Naive thymus-derived CD4-positive, alpha-beta T cell (primary cell): ENCODE results near the gene GRM8. TPM values are rescaled to one million over a fixed set of nuclear protein-coding genes. Genes with fewer than 3 reads are reported as not detected.

Source experiments
- ATAC-seq: fragments of 150-1000 bp; cut with Tn5 transposase; 2 replicates; pipeline ENCODE4 v1.10.0; 2021; ENCODE audit warnings: mild to moderate bottlenecking, moderate library complexity
- CTCF ChIA-PET: fragments of 350-600 bp; sonication (Branson Sonifier 250); formaldehyde crosslinking; loops from one replicate; lab custom pipeline; 2021; ENCODE audit warnings: antibody characterized with exemption; lab: Charles Lee
- POLR2A ChIA-PET: fragments of 350-600 bp; sonication (Branson Sonifier 250); formaldehyde crosslinking; loops from one replicate; lab custom pipeline; 2021; ENCODE audit warnings: antibody characterized with exemption, inconsistent platforms; lab: Charles Lee
- DNase-seq, 9 donors: peaks; one replicate each; pipeline versions ENCODE4 v3.0.0 to v3.0.0-alpha.2; 2020 to 2022; ENCODE audit warnings: mixed read lengths in 1 of 9
- H3K27ac ChIP-seq: one replicate; pipeline ENCODE4 v1.7.0; 2013; ENCODE audit warnings: mild to moderate bottlenecking, low read depth, low read length, moderate library complexity
- H3K27me3 ChIP-seq, 2 donors: one replicate each; pipeline ENCODE4 v1.7.0; 2013; ENCODE audit warnings: low read length in 2 of 2, mild to moderate bottlenecking in 2 of 2, moderate library complexity in 2 of 2; ENCODE audit not compliant: control insufficient read depth in 2 of 2, insufficient read depth in 2 of 2
- H3K36me3 ChIP-seq, 3 experiments: 1 replicate in 2 of 3; 2 replicates in 1 of 3; pipeline ENCODE4 v1.7.0; 2013; ENCODE audit warnings: low read length in 3 of 3, mild to moderate bottlenecking in 3 of 3, moderate library complexity in 1 of 3; ENCODE audit not compliant: insufficient read depth in 3 of 3, control insufficient read depth in 2 of 3
- H3K4me1 ChIP-seq, 2 donors: one replicate each; pipeline ENCODE4 v1.7.0; 2013; ENCODE audit warnings: low read length in 2 of 2, mild to moderate bottlenecking in 2 of 2, moderate library complexity in 1 of 2; ENCODE audit not compliant: control insufficient read depth in 2 of 2, insufficient read depth in 2 of 2
- H3K4me3 ChIP-seq: 2 replicates; pipeline ENCODE4 v1.7.0; 2013; ENCODE audit warnings: mild to moderate bottlenecking, low read length
- H3K9me3 ChIP-seq, 3 experiments: 1 replicate in 2 of 3; 2 replicates in 1 of 3; pipeline ENCODE4 v1.7.0; 2013; ENCODE audit warnings: low read length in 3 of 3; ENCODE audit not compliant: control insufficient read depth in 2 of 3
- H3K27ac Mint-ChIP-seq, 9 donors: one replicate each; pipeline ENCODE4 v1.8.0; 2020 to 2022; ENCODE audit warnings: mixed read lengths in 9 of 9, mild to moderate bottlenecking in 8 of 9, moderate library complexity in 5 of 9, inconsistent platforms in 2 of 9
- H3K27me3 Mint-ChIP-seq, 5 donors: one replicate each; pipeline ENCODE4 v1.8.0; 2021 to 2022; ENCODE audit warnings: mixed read lengths in 5 of 5, mild to moderate bottlenecking in 1 of 5
- H3K36me3 Mint-ChIP-seq, 5 donors: one replicate each; pipeline ENCODE4 v1.8.0; 2020 to 2022; ENCODE audit warnings: mixed read lengths in 5 of 5, mild to moderate bottlenecking in 3 of 5, inconsistent platforms in 1 of 5
- H3K4me1 Mint-ChIP-seq, 7 donors: one replicate each; pipeline ENCODE4 v1.8.0; 2020 to 2022; ENCODE audit warnings: mixed read lengths in 7 of 7, mild to moderate bottlenecking in 3 of 7, inconsistent platforms in 1 of 7
- H3K4me3 Mint-ChIP-seq, 10 donors: one replicate each; pipeline ENCODE4 v1.8.0; 2020 to 2022; ENCODE audit warnings: mild to moderate bottlenecking in 10 of 10, mixed read lengths in 10 of 10, moderate library complexity in 6 of 10, inconsistent platforms in 2 of 10
- H3K9me3 Mint-ChIP-seq, 11 donors: one replicate each; pipeline ENCODE4 v1.8.0; 2020 to 2022; ENCODE audit warnings: mixed read lengths in 11 of 11, mild to moderate bottlenecking in 4 of 11, inconsistent platforms in 1 of 11, moderate library complexity in 1 of 11
- intact Hi-C, 2 donors: fragments of 100-400 bp; cut with micrococcal nuclease; formaldehyde crosslinking; loops; one replicate each; pipeline ENCODE4 v1.15.1; 2023
- polyA plus RNA-seq, 2 donors: library from polyadenylated mRNA; unstranded; fragments of 300-500 nt; fragmentation: Illumina TruSeq; gene quantifications; one replicate each; pipeline ENCODE4 v1.2.3, GENCODE V29; 2021
- total RNA-seq, 6 experiments: library from RNA in 5 of 6; stranded (reverse) in 5 of 6; gene quantifications; 1 replicate in 5 of 6; 2 replicates in 1 of 6; pipeline ENCODE4 v1.2.3 and lab custom pipeline; 2021 to 2026

The GRM8 gene
- total and polyA plus RNA-seq, 7 experiments from 2014 or later, result not detected

- CTCF ChIA-PET, result no interaction called here
- no peak overlapping the region for H3K4me3 ChIP-seq
- ATAC-seq, result no peak
Measured at GRCh38 chr7:126774077-126774476, 478.7 kb downstream of the GRM8 start.

GRCh38 chr7:126768836-126769235 lies 483.9 kb downstream of the GRM8 start:
- no peak overlapping the region for H3K27ac ChIP-seq
- no peak for ATAC-seq
- H3K4me3 Mint-ChIP-seq, result no peak overlapping the region
- no peak overlapping the region for H3K27ac Mint-ChIP-seq
- ChIA-PET POLR2A (no interaction called here), CTCF (no interaction called here)
- no peaks in the 10 kb centered on the region for H3K36me3 ChIP-seq
- H3K4me1 ChIP-seq, result no peaks in the 10 kb centered on the region
- H3K27me3 ChIP-seq, result no peaks in the 10 kb centered on the region
- H3K9me3 ChIP-seq, result no peaks in the 10 kb centered on the region
- H3K9me3 Mint-ChIP-seq, result peaks cover 0 to 2% (median 0%) of the 10 kb centered on the region in 11 donors
- H3K4me3 ChIP-seq, result no peak overlapping the region
- no peaks in the 10 kb centered on the region for H3K36me3 Mint-ChIP-seq
- no peaks in the 10 kb centered on the region for H3K4me1 Mint-ChIP-seq
- no peak for DNase-seq
- peaks cover 0 to 19% (median 8%) of the 10 kb centered on the region in 5 donors for H3K27me3 Mint-ChIP-seq
- intact Hi-C loops, result no loop called here

More at GRCh38 chr7:126774077-126774476, 478.7 kb downstream of the GRM8 start:
- Histone ChIP-seq H3K36me3 (no peaks in the 10 kb centered on the region), H3K4me1 (no peaks in the 10 kb centered on the region), H3K9me3 (no peaks in the 10 kb centered on the region), H3K27ac (no peak overlapping the region), H3K27me3 (no peaks in the 10 kb centered on the region)
- H3K27me3 Mint-ChIP-seq, result peaks cover 0 to 13% (median 7%) of the 10 kb centered on the region in 5 donors
- intact Hi-C loops, result no loop called here
- DNase-seq, result no peak
- H3K9me3 Mint-ChIP-seq, result no peaks in the 10 kb centered on the region
- POLR2A ChIA-PET, result no interaction called here
- H3K36me3 Mint-ChIP-seq, result no peaks in the 10 kb centered on the region
- no peaks in the 10 kb centered on the region for H3K4me1 Mint-ChIP-seq
- H3K27ac Mint-ChIP-seq, result no peak overlapping the region
- no peak overlapping the region for H3K4me3 Mint-ChIP-seq

GRCh38 chr7:126760914-126761577 lies 491.7 kb downstream of the GRM8 start:
- ChIA-PET POLR2A (no interaction called here), CTCF (no interaction called here)
- DNase-seq (no peak), ATAC-seq (no peak)
- H3K4me3 ChIP-seq, result no peak overlapping the region
- Mint-ChIP-seq H3K9me3 (peaks cover 0 to 6% (median 0%) of the 10 kb centered on the region in 11 donors), H3K36me3 (no peaks in the 10 kb centered on the region), H3K4me1 (no peaks in the 10 kb centered on the region), H3K4me3 (no peak overlapping the region), H3K27ac (no peak overlapping the region), H3K27me3 (peaks cover 0 to 4% (median 0%) of the 10 kb centered on the region in 5 donors)
- no peaks in the 10 kb centered on the region for H3K9me3 ChIP-seq
- intact Hi-C loops, result no loop called here
- H3K36me3 ChIP-seq, result no peaks in the 10 kb centered on the region
- no peaks in the 10 kb centered on the region for H3K27me3 ChIP-seq
- no peaks in the 10 kb centered on the region for H3K4me1 ChIP-seq
- no peak overlapping the region for H3K27ac ChIP-seq

- no peak for DNase-seq
- H3K27me3 Mint-ChIP-seq, result no peaks in the 10 kb centered on the region
- peaks cover 0 to 3% (median 0%) of the 10 kb centered on the region in 11 donors for H3K9me3 Mint-ChIP-seq
- Histone ChIP-seq H3K9me3 (no peaks in the 10 kb centered on the region), H3K4me3 (no peak overlapping the region), H3K27me3 (no peaks in the 10 kb centered on the region), H3K36me3 (no peaks in the 10 kb centered on the region), H3K27ac (no peak overlapping the region), H3K4me1 (no peaks in the 10 kb centered on the region)
- H3K27ac Mint-ChIP-seq, result no peak overlapping the region
- H3K36me3 Mint-ChIP-seq, result no peaks in the 10 kb centered on the region
- intact Hi-C loops, result no loop called here
- H3K4me3 Mint-ChIP-seq, result no peak overlapping the region
- ChIA-PET CTCF (no interaction called here), POLR2A (no interaction called here)
- no peaks in the 10 kb centered on the region for H3K4me1 Mint-ChIP-seq
- ATAC-seq, result no peak
Measured at GRCh38 chr7:126755381-126755780, 497.4 kb downstream of the GRM8 start.

- Mint-ChIP-seq H3K4me3 (no peak overlapping the region), H3K4me1 (no peaks in the 10 kb centered on the region), H3K27me3 (peaks cover 0 to 8% (median 0%) of the 10 kb centered on the region in 5 donors), H3K9me3 (peaks cover 0 to 3% (median 0%) of the 10 kb centered on the region in 11 donors), H3K27ac (no peak overlapping the region), H3K36me3 (no peaks in the 10 kb centered on the region)
- POLR2A ChIA-PET, result no interaction called here
- H3K27ac ChIP-seq, result no peak overlapping the region
- no peaks in the 10 kb centered on the region for H3K4me1 ChIP-seq
- H3K9me3 ChIP-seq, result no peaks in the 10 kb centered on the region
- H3K36me3 ChIP-seq, result no peaks in the 10 kb centered on the region
- no peak overlapping the region for H3K4me3 ChIP-seq
- no peak for DNase-seq
- intact Hi-C loops, result no loop called here
- no peaks in the 10 kb centered on the region for H3K27me3 ChIP-seq
- ATAC-seq, result no peak
- CTCF ChIA-PET, result no interaction called here
Measured at GRCh38 chr7:126750207-126750911, 502.4 kb downstream of the GRM8 start.

GRCh38 chr7:126728967-126729366 lies 523.8 kb downstream of the GRM8 start:
- H3K4me3 Mint-ChIP-seq, result no peak overlapping the region
- peaks cover 0 to 10% (median 0%) of the 10 kb centered on the region in 11 donors for H3K9me3 Mint-ChIP-seq
- Histone ChIP-seq H3K27ac (no peak overlapping the region), H3K27me3 (no peaks in the 10 kb centered on the region), H3K4me1 (no peaks in the 10 kb centered on the region), H3K4me3 (no peak overlapping the region), H3K36me3 (no peaks in the 10 kb centered on the region), H3K9me3 (no peaks in the 10 kb centered on the region)
- POLR2A ChIA-PET, result no interaction called here
- CTCF ChIA-PET, result no interaction called here
- no peak for ATAC-seq
- intact Hi-C loops, result no loop called here
- no peak overlapping the region for H3K27ac Mint-ChIP-seq
- DNase-seq, result no peak
- peaks cover 0 to 4% (median 0%) of the 10 kb centered on the region in 5 donors for H3K27me3 Mint-ChIP-seq
- H3K36me3 Mint-ChIP-seq, result no peaks in the 10 kb centered on the region
- H3K4me1 Mint-ChIP-seq, result peaks cover 0 to 6% (median 0%) of the 10 kb centered on the region in 7 donors
